Activated naive CD8-positive, alpha-beta T cell treated with anti-CD3 and anti-CD28 coated beads, Interleukin-2, amount 50 U/mL, for 16 hours (primary cell): ENCODE measurements around the gene F8A3.
"Not testable (repeated sequence)": the region's sequence is repeated elsewhere in the genome, so short reads cannot be mapped to it uniquely, and the experiment has no call there.

Experiments used
- DNase-seq: peaks from one replicate; pipeline ENCODE4 v3.0.0-alpha.2; 2020; ENCODE audit warnings: low read depth, low spot score

The F8A3 gene

GRCh38 chrX:155458471-155458870 lies at the start of gene F8A3:
Gene F8A3, minus strand, starts transcription at chrX:155458620. Its CDS starts 20 bp downstream, at chrX:155458600.
- DNase-seq: not testable (repeated sequence)

GRCh38 chrX:155505296-155505695 lies 46.9 kb upstream of the F8A3 start:
- no peak for DNase-seq

- not testable (repeated sequence) for DNase-seq
Observed at GRCh38 chrX:155495134-155495533, 36.7 kb upstream of the F8A3 start.

- not testable (repeated sequence) for DNase-seq
Observed at GRCh38 chrX:155491421-155491820, 33.0 kb upstream of the F8A3 start.

GRCh38 chrX:155477136-155477535 lies 18.7 kb upstream of the F8A3 start:
- DNase-seq: not testable (repeated sequence)

- not testable (repeated sequence) for DNase-seq
Observed at GRCh38 chrX:155466269-155466938, 8.0 kb upstream of the F8A3 start.

GRCh38 chrX:155460501-155460900 lies 2.1 kb upstream of the F8A3 start:
- DNase-seq: not testable (repeated sequence)

- DNase-seq: not testable (repeated sequence)
Observed at GRCh38 chrX:155457761-155458447, 516 bp downstream of the F8A3 start.

GRCh38 chrX:155441097-155441496 lies 17.3 kb downstream of the F8A3 start:
- no peak for DNase-seq

GRCh38 chrX:155435744-155436112 lies 22.7 kb downstream of the F8A3 start:
- DNase-seq: no peak

GRCh38 chrX:155434906-155435743 lies 23.3 kb downstream of the F8A3 start:
- no peak for DNase-seq

- DNase-seq: no peak
Observed at GRCh38 chrX:155417769-155418168, 40.7 kb downstream of the F8A3 start.
